ENCODE measurements around the gene ORAI3. TPM values are rescaled to one million over a fixed set of nuclear protein-coding genes. Genes with fewer than 3 reads are reported as not detected.

ORAI3 gene
- polyA plus RNA-seq, 1 of the 3 experiments (the other 2 are of a cell fraction): 29.0 TPM

DNA sequence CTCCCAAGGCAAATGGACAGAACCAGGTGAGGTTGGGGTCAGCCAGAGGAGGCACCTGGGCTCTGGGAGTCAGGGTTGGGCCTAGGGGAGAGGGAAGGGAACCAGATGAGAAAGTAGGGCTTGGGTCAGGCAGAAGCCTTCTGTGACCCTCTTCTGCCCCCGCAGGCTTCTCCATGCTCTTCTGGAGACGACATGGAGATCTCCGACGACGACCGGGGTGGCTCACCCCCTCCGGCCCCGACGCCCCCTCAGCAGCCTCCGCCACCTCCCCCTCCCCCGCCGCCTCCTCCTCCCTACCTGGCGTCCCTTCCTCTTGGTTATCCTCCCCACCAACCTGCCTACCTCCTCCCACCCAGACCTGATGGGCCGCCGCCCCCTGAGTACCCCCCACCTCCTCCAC is 16.6 kb downstream of the ORAI3 start (continued):
- TF ChIP-seq, protein P1, sequence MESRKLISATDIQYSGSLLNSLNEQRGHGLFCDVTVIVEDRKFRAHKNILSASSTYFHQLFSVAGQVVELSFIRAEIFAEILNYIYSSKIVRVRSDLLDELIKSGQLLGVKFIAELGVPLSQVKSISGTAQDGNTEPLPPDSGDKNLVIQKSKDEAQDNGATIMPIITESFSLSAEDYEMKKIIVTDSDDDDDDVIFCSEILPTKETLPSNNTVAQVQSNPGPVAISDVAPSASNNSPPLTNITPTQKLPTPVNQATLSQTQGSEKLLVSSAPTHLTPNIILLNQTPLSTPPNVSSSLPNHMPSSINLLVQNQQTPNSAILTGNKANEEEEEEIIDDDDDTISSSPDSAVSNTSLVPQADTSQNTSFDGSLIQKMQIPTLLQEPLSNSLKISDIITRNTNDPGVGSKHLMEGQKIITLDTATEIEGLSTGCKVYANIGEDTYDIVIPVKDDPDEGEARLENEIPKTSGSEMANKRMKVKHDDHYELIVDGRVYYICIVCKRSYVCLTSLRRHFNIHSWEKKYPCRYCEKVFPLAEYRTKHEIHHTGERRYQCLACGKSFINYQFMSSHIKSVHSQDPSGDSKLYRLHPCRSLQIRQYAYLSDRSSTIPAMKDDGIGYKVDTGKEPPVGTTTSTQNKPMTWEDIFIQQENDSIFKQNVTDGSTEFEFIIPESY (IDR thresholded peaks at IDR 0.05; ENCODE audit: borderline replicate concordance, low read depth): no peak

DNA sequence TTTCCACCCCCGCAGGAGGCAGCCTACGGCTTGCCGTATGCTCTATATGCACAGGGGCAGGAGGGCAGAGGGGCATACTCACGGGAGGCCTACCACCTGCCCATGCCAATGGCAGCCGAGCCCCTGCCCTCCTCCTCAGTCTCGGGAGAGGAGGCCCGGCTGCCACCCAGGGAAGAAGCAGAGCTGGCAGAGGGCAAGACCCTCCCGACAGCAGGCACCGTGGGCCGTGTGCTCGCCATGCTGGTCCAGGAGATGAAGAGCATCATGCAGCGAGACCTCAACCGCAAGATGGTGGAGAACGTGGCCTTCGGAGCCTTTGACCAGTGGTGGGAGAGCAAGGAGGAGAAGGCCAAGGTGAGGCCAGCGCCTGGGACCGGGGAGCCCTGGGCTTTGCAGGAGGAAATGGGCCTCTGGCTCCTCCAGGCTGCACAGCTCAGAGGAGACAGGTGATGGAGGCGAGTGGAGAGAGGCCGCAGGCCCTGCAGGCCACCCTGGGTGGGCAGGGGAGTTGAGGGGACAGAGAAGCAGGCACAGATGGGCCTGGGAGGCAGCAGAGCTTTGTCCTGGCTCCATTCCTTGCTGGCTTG is 17.3 kb downstream of the ORAI3 start:
- H3K36me3 ChIP-seq (replicated peaks in 1 of 2; ENCODE audit: control insufficient read depth in 1 of 2, insufficient read depth in 2 of 2, low read length in 1 of 2): peaks cover 55 to 67% of the 10 kb centered on the region in 2 experiments
- ChIA-PET CTCF (interaction anchor here (1.9 to 3.7 kb wide), 2 partner anchors 8 to 19 kb away, joined by 5 to 21 read pairs; partner anchors contain the start of genes HSD3B7 and SETD1A), POLR2A (no interaction called here)

More for the DNA sequence above, 17.3 kb downstream of the ORAI3 start:
- Histone ChIP-seq H3K4me1 (ENCODE audit: control insufficient read depth in 1 of 2, insufficient read depth in 2 of 2, low read depth in 1 of 2, low read length in 1 of 2) (no peaks in the 10 kb centered on the region), H3K27ac (ENCODE audit: low read depth in 2 of 2, low read length in 1 of 2) (no peak overlapping the region), H3K9me3 (no peaks in the 10 kb centered on the region), H4K20me1 (ENCODE audit: insufficient read depth) (no peaks in the 10 kb centered on the region), H3K9ac (no peak overlapping the region), H3K79me2 (ENCODE audit: insufficient read depth) (peaks cover 3% of the 10 kb centered on the region; the same call in 1 of the 2 replicates), H3K4me2 (no peak overlapping the region), H2AFZ (ENCODE audit: low read depth) (no peak overlapping the region), H3F3A (replicated peaks; ENCODE audit: insufficient read depth) (no peaks in the 10 kb centered on the region), H3K27me3 (ENCODE audit: insufficient read depth) (no peaks in the 10 kb centered on the region), H3K4me3 (ENCODE audit: low read depth in 2 of 2, low read length in 1 of 2) (no peak overlapping the region), H3K9me2 (no peaks in the 10 kb centered on the region)
- TF ChIP-seq, protein P2, sequence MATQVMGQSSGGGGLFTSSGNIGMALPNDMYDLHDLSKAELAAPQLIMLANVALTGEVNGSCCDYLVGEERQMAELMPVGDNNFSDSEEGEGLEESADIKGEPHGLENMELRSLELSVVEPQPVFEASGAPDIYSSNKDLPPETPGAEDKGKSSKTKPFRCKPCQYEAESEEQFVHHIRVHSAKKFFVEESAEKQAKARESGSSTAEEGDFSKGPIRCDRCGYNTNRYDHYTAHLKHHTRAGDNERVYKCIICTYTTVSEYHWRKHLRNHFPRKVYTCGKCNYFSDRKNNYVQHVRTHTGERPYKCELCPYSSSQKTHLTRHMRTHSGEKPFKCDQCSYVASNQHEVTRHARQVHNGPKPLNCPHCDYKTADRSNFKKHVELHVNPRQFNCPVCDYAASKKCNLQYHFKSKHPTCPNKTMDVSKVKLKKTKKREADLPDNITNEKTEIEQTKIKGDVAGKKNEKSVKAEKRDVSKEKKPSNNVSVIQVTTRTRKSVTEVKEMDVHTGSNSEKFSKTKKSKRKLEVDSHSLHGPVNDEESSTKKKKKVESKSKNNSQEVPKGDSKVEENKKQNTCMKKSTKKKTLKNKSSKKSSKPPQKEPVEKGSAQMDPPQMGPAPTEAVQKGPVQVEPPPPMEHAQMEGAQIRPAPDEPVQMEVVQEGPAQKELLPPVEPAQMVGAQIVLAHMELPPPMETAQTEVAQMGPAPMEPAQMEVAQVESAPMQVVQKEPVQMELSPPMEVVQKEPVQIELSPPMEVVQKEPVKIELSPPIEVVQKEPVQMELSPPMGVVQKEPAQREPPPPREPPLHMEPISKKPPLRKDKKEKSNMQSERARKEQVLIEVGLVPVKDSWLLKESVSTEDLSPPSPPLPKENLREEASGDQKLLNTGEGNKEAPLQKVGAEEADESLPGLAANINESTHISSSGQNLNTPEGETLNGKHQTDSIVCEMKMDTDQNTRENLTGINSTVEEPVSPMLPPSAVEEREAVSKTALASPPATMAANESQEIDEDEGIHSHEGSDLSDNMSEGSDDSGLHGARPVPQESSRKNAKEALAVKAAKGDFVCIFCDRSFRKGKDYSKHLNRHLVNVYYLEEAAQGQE (IDR thresholded peaks at IDR 0.05; ENCODE audit: low read depth, low read length): no peak
- TF ChIP-seq SIN3A (IDR thresholded peaks at IDR 0.05; ENCODE audit: borderline replicate concordance, low read depth, low read length) (no peak), CHD2 (IDR thresholded peaks at IDR 0.05; ENCODE audit: low read length, partially characterized antibody) (no peak), SMC3 (IDR thresholded peaks at IDR 0.05; ENCODE audit: low read depth, low read length) (no peak), RXRA (IDR thresholded peaks at IDR 0.05; ENCODE audit: borderline replicate concordance, low read depth) (no peak), GABPA (IDR thresholded peaks at IDR 0.05; ENCODE audit: low read depth) (no peak), JUND (IDR thresholded peaks at IDR 0.05) (no peak), EZH2phosphoT487 (IDR thresholded peaks at IDR 0.05; ENCODE audit: borderline replicate concordance, low read depth) (no peak), EP300 (IDR thresholded peaks at IDR 0.05; ENCODE audit: borderline replicate concordance in 1 of 2, low read depth in 1 of 2, low read length in 1 of 2) (no peak), RAD21 (IDR thresholded peaks at IDR 0.05; ENCODE audit: low read length) (no peak), TCF12 (IDR thresholded peaks at IDR 0.05) (no peak)
- TF ChIP-seq, protein P3, sequence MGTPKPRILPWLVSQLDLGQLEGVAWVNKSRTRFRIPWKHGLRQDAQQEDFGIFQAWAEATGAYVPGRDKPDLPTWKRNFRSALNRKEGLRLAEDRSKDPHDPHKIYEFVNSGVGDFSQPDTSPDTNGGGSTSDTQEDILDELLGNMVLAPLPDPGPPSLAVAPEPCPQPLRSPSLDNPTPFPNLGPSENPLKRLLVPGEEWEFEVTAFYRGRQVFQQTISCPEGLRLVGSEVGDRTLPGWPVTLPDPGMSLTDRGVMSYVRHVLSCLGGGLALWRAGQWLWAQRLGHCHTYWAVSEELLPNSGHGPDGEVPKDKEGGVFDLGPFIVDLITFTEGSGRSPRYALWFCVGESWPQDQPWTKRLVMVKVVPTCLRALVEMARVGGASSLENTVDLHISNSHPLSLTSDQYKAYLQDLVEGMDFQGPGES (IDR thresholded peaks at IDR 0.05; ENCODE audit: low read depth, low read length): no peak
- TF ChIP-seq, protein P4, sequence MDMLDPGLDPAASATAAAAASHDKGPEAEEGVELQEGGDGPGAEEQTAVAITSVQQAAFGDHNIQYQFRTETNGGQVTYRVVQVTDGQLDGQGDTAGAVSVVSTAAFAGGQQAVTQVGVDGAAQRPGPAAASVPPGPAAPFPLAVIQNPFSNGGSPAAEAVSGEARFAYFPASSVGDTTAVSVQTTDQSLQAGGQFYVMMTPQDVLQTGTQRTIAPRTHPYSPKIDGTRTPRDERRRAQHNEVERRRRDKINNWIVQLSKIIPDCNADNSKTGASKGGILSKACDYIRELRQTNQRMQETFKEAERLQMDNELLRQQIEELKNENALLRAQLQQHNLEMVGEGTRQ (IDR thresholded peaks at IDR 0.05; ENCODE audit: borderline replicate concordance, low read depth, low read length): no peak
- TF ChIP-seq, protein P5, sequence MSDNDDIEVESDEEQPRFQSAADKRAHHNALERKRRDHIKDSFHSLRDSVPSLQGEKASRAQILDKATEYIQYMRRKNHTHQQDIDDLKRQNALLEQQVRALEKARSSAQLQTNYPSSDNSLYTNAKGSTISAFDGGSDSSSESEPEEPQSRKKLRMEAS (IDR thresholded peaks at IDR 0.05; ENCODE audit: low read depth): no peak
- TF ChIP-seq, protein P1 (IDR thresholded peaks at IDR 0.05; ENCODE audit: borderline replicate concordance, low read depth): no peak
- WGBS (ENCODE audit: low lambda C conversion rate): 98% methylated on average over 4 of the region's 19 CpGs
- DNase-seq: no peak
